Measurements from ENCODE around the gene SP2.

SP2 gene

DNA sequence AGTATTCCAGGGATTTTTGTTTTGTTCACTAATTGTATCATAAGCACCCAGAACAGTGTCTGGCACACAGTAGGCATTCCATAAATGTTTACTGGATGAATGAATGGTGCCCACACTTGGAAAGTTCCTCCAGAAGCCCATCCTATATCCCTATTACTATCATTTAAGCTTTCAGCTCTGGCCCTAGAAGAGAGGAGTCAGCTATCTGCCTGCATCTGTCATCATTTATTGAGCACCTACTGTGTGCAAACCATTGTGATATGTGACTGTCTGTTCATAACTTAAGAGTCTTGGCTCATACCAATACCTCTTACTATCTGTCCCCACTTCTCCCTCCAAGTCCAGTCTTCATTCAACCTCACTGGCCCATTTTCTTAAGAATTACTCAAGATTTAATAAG, 25.0 kb upstream of the SP2 start:
- no peak for DNase-seq

DNA sequence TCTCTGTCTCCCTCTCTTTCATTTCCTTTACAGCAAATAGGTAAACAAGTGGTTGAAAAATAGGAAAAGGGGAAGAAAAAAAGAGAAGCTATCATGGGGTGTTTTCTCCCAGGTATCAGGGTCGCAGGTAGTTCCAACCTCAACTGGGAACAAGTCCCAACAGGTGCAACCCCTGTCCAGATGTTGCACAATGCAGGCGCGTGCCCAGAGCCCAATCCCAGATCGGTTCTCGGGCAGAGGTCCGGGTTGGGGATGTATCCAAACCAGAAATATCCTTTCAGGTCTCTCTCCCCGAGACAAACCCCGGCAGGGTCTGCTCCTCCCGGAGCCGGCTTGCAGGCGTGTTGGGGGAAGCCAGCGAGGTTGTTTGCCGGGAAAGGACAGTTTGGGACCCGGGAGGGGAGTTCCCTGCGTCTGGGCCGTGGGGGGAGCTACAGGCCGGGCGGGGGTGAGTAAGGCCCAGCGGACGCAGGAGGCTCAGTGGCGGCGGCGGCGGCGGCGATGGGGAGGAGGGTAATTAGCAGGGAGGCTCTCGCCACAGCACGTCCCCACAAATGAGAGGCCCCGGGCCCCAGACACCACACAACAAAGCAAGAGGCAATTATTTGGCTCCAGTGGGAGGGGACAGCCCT, 23.9 kb upstream of the SP2 start:
- DNase-seq = no peak

DNA sequence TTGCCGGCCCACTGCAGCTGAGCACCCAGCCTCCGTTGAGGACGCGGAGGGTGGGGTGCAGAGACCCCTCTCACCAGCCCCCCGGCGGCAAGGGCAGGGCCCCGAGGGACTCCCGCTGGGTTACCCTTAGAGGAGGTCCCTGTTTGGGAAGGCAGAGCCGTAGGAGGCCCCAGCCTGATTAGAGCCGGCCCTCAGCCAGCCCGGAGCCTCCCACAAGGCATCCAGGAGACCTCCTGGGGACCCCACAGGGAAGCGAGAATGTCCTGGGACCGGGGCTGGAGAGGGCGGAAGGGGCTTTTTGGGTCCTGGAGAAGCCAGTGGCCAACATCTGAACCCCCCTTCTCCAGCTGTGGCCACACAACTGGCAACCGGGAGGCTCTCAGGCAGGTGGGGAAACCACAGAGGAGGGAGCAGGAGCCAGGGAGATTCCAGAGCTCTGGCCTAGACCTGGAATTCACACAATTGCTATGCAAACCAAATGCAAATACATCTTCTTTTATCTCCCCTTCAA, 23.3 kb upstream of the SP2 start:
- no peak for DNase-seq

DNA sequence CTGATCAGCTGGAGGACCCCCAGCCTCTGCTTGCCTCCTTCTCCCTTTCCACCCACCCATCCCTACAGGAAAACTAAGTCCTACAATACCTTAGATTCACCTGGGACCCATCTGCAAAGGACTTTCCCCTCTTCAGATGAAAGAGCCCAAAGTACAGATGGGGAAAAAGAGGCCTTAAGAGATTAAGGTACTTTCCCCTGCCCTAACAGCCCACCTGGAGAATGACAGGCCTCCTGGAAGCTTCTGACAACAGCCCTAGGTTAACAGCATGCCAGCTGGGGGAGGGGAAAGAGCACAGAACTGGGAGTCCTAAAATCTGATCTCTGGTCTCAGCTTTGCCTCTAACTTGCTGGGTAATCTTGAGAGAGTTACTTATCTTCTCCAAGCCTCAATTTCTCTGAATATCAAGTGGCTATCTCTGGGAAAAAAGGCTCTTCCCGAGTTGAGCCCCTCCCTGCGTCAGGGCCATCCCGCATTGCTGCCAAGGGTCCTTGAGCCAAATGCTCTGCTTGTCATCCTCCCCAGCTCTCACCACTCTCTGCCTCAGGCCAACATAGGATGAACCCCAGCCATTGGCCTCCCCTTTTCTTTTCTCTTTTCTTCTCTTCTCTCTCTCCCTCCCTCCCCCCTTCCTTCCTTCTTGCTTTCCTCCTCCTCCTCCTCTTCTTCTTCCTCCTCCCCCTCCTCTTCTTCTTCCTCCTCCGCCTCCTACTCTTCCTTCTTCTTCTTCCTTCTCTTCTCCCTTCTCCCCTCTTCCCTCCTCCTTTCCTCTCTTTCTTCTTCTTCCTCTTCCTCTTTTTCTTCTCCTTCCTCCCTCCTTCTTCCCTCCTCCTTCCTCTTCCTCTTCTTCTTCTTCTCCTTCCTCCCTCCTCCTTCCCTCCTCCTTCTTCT, 22.6 kb upstream of the SP2 start:
- DNase-seq = no peak

DNA sequence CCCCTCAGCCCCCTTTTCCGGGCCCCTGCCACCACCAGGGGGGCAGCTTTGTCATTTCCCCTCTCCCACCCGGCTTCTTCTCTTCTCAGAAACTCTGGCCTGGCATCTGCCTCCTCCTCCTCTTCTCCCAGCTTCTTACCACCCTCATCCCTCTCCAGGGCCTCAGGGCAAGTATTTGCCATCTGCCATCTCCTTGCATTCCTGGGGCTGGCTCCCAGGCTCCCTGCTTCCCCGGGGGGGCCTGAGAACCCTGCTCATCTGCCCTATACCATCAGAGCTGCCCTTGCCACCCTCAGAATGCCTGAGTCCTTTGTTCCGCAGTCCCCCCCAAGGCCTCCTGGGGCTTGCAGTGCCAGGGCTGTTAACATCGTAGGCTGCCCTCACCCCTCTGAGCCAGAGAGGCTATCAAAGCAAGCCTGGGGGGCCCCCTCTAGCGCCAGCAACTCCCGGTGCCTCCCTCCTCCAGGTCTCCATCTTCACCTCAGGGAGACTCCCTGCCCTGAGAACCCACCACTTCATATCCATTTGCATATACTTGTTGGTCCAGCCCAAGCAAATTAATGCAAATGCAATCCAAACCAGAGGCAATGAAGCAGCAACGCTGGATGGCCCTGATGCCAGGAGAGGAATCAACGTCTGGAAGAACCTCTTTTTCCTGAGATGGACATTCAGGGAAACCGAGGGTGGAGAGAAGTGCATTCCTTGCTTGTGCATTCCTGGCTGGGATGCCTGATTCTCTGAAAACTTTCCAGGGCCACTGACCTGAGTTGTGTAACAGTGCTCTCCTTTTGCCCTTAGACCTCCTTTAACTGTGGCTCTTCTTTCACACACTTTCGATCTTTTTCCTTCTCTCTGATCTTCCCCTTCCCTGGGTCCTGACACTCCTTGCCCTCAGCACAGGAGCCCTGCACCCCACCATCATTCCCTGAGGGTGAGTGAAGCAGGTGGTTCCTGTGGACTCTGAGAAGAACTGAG, 20.7 kb upstream of the SP2 start:
- no peak for DNase-seq

DNA sequence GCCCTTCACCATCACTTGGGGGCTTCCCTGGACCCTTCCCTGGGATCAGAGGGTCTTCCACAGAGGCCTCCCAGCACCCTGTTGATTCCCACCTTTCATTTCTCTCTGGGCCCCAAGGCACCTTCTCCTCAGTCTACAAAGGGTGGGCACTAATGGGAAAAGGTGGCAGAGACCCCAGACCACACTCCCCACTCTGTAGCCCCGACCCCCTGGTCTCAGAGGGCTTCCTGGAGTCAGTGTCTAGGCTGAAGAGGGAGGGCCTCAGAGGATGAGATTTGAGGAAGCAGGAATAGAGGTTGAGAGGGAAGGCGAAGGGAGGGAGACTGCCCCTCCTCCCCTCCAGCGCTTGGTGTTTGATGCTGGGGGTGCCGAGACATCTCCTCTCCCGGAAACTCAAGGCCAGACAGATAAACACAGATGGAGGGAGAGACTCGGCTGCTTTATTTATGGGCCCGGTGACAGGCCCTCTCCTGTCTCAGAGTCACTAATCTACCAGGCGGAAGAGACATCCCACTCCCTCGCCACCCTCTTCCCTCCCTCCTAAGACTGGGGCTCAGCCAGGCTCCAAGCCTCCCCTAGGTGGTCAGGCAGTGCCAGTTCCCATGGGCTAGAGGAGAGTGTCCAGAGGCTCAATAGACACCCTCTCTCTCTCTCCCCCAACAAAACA, 18.5 kb upstream of the SP2 start:
- no peak for DNase-seq

DNA sequence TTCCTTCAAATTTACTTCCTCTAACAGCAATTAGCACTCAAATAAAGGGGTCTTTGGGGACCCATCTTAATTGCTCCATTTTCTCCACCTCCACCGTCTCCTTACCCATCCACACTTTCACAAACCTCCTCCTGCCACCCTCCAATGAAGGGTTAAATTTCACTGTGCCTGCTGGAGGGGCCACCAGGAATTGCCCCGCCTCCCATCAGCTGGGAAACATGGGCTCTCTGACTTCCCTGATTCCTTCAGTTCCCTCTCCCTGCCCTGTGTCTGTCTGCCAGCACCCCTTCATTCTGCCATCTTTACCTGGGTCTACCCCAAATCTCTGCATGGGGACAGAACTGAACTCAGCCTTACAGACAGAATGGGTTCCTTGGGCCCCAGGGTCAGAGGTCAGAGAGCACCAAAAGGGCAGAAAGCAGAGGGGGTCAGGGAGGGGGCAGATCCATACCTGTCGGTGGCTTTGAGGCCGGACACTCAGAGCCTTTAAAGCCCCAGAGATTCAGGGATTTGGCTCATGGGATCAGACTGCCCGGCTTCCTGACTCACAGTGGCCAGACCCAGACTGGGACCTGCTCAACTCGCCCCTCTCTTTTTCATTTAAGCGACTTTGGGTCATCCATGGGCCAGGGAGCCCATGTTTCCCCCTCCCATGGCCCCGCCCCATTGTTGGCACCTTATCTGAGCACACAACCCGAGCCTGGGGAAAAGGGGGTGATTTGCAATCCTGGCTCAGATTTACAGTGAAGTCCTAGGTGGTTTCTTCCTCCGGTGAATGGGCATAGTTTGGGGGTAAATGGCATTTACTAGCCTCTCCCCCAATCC, 17.6 kb upstream of the SP2 start:
- no peak for DNase-seq

DNA sequence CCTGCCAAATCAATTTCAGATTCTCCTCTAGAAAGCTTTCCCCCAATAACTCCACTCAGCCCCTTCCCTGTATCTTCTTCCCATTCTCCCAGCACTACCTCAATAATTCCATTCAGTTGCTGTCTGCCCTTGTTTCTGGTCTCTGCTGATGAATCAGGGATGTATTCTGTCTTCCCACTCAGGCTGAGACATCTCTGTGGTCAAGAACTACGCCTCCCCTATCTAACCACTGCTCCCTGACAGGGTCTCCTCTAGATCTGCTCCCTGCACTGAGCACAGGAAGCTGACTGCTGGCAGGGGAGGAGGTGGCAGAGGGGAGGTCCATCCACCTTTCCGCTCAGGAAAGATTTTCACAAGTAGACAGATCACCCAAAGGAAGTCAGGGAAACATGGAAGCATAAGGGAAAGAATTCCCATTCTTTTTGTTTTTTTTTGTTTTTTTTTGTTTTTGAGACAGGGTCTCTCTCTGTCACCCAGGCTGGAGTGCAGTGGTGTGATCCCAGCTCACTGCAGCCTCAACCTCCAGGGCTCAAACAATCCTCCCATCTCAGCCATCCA, 16.9 kb upstream of the SP2 start:
- no peak for DNase-seq

DNA sequence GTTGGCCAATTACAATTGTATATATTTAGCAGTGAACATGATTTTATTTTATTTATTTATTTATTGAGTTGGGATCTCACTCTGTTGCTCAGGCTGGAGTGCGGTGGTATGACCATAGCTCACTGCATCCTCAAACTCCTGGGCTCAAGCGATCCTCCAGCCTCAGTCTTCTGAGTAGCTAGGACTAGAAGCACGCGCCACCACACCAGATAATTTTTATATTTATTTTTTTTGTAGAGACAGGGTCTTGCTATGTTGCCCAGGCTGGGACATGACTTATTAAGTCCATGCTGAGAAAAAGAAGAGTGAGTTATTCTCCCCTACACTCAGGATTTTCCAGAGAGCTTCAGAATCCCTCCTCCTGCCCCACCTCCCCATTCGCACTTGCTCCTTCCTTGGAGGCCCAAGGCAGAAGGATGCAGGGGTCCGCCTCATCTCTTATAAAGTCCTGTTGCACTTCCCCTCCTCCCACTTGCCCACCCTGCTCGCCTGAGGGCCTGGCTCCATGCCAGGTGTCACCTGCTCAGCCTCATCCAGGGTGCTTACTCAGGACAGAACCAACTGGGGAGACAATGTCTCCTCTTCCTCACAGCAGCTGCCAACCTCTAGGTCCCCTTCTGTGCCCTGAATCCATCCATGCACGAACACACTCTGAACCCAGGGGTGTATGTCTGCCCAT, 16.1 kb upstream of the SP2 start:
- DNase-seq = no peak

DNA sequence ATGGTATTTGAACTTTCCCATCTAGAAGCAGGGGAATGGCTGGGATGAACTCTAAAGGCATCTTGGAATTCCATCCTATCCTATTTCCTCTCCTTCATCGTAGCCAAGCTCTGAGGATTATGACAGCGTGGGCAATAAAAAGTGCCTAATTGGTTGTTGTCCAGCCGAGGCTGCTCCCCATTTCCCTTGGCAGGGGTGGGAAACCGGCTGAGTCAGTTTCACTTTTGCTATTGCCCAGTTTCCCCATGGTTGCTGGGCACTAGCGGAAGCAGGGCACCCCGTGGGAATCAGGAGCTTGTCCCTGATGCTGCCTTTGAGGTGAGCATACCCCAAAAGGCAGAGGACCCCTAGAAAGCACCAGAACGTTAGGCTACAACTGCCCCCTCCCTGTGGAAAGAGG, 13.8 kb upstream of the SP2 start:
- DNase-seq = no peak

DNA sequence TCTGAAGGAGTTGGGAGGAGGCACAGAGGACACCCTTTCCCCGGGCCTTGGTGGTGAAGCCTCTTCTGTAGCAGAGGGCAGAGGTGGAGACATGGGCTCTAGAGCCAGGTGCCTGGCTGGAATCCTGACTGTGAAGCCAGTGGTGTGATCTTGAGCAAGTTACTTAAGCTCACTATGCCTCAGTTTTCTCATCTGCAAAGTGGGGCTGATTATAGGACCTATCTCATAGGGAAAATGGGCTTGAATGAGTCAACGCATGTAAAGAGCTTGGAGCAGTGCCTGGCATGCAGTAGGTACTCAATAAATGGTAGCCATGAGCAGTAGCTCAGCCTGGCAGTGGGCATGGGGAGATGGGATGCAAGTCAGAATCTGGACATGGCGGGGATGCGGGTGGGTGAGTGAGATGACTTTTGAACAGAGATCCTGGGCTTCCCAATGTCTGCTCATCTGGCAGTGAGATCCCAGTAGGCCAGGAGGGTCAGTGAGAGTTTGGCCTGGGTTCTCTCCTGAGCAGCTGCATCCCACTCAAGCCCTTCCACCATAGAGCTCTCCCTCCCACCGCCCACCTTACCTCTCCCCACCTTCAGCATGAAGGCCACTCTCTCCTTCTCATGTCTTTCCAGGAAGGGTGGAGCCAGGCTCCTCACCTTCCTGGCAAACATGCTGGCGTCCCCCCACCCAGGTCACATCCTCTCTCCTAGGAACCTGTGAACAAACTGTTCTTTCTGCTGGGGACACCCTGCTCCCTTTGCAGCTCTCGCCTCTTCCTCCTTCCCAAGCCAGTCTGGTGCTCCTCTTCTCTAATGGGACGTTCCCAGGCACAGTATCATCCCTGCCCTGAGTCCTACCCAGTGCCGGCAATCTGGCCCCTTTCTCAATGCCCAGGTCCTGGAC, 13.1 kb upstream of the SP2 start:
- no peak for DNase-seq

DNA sequence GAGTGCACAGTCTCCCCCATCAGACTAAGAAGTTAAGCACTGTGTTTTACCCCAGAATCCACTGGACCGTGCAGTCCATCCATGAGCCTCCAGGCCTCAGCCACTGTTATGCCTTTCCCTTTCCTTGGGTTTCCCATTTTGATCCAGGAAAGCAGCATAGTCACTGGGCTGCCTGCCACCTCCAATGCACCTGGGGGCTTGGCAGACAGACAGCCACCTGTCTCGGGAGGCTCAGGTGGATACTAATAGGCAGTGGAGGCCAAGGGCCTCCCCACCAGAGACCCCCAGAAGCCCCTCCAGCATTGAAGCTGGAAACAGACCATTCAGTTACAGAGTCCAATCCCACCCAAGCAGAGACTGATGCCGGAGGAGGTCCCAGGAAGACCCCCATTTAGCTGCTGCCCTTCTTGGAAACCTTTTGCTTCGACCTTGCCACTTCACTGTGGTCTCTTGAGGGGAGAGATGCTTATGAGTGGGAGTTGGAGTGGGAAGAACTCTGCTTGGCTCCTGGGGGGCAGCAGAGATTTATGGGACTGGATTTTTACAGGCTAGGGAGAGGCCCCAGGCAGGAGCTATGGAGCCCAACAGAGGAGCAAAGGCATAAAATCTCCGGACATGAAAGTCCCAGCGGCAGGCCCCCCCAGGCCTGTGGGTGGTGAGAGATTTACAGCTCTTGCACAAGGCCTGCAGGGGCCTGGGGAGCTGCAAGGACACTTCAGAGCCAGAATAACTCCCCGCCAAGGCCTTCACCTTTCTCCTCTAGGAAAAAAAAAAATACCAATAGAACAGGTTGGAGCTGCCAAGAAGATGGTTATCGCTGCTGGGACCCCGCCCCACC, 12.2 kb upstream of the SP2 start:
- no peak for DNase-seq

DNA sequence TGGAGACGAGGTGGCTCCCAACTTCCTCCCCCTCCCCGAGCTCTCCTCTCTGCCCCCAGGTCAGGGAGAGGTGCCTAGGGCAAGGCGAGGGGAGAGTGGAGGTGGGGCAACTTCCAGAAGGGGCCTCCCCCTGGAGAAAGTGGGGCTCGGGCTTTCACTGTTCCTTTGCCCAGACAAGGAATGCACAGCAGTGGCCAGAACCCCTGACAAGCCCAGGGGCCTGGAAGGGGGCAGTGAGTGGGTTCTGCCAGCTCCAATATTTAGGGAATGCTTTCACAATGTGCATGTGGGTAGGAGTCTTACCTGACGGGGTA, 11.7 kb upstream of the SP2 start:
- DNase-seq = no peak

DNA sequence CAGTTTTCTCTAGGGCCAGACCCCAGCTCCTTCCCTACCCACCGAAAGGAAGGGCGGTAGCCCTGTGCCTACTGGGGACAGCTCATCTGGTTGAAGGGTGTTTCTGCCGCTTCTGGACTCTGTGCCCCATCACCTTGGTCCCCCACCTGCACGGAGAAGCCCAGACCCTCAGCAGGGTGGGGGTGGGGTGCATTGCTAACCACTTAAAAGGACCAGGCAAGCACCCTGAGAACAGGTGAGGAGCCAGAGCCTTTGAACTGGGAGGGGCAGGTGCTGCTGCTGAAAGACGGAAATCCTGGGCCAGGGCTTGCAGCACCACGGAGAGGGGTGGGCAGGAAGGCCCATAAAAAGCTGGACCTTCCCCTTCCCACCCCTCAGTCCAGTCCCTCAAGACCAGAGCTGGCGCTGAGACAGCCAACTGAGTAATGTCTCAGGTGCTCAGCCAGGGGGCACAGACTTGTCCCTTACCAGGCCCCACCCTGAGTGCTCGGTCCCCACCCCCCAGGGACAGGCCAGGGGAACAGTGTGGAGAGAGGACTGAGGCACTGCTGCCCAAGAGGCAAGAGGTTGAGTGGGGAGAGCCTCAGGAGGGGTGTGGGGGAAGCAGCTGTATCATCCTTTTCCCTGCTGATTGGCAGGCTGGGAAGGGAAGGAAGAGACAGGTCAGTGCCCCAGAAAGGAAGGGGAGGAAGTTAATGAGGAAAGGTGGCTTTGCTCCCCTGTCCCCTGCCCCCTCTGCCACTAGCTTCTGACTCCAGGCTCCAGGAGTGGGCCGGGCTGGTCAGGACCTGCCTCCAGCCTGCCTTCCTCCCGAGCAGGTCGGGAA, 10.9 kb upstream of the SP2 start:
- peak; percentile 26 for DNase-seq

DNA sequence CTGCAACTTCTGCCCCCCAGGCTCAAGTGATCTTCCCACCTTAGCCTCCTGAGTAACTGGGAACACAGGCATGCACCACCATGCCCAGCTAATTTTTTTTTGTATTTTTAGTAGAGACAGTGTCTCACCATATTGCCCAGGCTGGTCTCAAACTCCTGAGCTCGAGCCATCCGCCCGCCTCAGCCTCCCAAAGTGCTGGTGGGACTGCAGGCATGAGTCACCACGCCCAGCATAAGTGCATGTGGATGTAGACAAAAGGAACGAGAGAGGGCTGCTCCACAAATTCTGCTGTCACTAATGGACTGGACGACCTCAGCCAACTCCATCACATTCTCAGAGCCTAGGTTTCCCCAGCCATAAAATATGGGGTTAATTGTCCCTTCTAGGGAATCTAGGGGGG, 7.7 kb upstream of the SP2 start:
- no peak for DNase-seq

DNA sequence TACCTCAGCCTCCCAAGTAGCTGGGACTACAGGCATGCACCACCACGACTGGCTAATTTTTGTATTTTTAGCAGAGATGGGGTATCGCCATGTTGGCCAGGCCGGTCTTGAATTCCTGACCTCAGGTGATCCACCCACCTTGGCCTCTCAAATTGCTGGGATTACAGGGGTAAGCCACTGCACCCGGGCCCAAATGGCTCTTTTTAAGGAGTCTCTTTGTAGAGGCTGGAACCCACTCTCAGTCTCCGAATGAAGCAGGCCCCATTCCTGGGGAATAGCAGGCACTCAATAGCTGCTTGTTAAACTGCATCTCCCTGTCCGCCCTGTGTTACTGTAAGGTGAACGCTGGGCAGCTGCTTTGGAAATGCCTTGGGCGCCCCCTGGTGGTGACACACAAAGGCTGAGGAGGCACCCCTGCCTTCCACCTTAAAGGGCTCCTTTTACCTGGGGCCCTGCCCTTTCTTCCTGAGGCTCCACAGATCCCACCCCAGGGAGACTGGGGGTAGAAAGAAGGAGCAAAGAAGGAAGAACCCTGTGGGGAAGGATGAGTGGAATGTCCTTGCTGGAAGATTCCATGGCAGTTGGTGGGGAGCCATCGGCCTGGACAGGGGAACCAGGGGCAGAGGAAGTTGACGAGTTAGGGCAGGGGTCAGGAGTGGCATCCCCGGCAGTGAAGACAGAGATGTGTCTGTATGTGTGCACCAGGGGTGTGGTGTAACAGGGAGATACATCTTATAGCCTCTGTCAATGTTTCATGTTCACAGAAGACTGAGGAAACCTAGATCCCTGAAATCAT, 6.1 kb upstream of the SP2 start:
- DNase-seq = peak; percentile 92

DNA sequence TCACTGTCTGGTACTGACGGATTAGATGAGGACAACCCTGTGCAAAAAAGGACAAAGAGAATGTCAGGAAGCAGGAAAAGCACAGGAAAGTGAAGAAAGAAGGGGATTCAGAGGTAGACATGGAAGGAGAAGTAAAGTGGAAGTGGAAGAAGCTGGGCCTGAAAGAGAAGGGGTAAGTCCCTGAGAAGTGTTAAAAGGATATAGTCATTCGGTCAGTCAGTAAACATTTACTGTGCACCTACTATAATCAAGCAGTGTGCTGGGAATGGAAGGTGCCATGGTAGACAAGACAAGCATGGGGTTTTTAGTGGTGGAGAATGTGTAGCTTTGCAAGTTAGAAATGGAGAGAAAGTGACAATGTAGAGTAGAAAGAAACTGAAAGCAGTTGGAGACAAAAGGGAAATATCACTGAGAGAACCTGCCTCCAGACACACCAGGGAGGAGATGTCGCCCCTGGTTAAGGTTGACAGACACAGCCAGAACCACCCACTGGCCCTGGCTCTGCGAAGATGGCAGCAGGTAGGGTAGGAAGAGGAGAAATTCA, 4.4 kb upstream of the SP2 start:
- DNase-seq = no peak
